Measurements from ENCODE around the gene OTOA.

DNA sequence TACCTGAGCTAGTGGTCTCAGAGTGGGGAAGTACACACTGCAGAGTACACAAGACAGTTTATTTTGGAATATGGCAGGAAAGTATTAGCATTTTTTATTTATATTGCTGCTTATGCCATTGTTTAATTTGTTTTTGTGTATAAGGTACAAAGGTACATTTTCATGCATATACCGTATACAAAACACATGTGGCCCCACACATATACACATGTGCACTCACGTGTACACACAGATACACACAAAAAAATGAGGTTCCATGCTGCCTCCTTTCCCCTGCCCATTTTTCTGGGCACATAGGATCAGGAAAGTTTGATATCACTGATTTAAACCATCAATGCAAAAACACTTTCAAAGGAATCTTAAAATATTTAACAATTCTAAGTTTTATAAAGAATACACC is 24.3 kb upstream of the OTOA start:
- TF ChIP-seq CTCF (IDR thresholded peaks at IDR 0.05; ENCODE audit: borderline replicate concordance, extremely low read depth, low read length, poor library complexity, severe bottlenecking) (no peak), EZH2 (IDR thresholded peaks at IDR 0.05; ENCODE audit: borderline replicate concordance, low read depth, low read length, severe bottlenecking) (no peak)
